ENCODE measurements around the gene SMCO4.

The SMCO4 gene

DNA sequence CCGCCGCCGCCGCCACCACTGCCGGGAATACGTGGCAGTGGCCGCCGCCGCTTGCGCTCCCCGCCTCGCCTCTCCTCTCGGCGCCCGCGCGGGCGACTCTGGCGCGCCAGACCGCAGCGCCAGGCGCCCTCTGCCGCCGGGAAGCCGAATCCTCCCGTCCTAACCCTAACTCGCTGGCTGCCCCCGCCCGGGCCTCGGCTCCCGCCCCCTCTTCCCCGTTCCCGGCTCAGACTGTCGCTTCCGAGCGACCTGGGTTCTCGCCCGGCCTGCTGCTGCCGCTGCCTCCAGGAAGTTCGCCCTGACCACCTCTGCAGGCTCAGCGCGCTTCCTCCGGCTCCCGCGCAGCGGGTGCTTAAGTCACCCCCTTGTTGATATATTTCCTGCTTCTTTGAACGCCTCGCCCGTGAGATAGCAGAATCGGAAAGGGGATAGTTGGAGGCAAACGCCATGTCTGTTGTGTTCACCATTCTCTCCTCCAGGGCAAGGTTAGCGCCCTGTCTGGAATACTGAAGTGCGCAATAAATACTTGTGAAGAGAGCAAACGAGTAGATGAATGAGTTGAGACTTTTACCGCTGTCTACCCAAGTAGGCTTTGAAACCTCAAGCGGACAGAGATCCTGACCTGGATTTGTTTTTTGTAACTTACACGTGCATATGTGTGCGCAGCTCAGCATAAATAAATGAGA is at the start of gene SMCO4:
Gene SMCO4, minus strand, starts transcription at position 100 of the 686 bp plus-strand sequence. CDS start 64,202 bp downstream, outside the sequence.
- Histone ChIP-seq H2AFZ (ENCODE audit: low read length) (peak within 1 kb of the TSS; percentile 91), H4K20me1 (ENCODE audit: insufficient read depth, low read length, poor library complexity, severe bottlenecking) (no peaks in the 10 kb centered on the region), H3K4me3 (ENCODE audit: low read length, poor library complexity, severe bottlenecking) (peak within 1 kb of the TSS; percentile 87), H3K79me2 (ENCODE audit: insufficient read depth, low read length) (peaks cover 41% of the 10 kb centered on the region), H3K4me2 (ENCODE audit: low read depth, low read length, poor library complexity, severe bottlenecking) (peak within 1 kb of the TSS; percentile 89), H3K27me3 (ENCODE audit: insufficient read depth, low read length, poor library complexity, severe bottlenecking) (no peaks in the 10 kb centered on the region), H3K9me3 (ENCODE audit: insufficient read depth, low read depth, low read length) (no peaks in the 10 kb centered on the region), H3K9me2 (replicated peaks; ENCODE audit: low read depth, low read length) (no peaks in the 10 kb centered on the region), H3K4me1 (ENCODE audit: insufficient read depth, low read length, poor library complexity, severe bottlenecking) (peaks cover 24% of the 10 kb centered on the region), H3K36me3 (ENCODE audit: insufficient read depth, low read length) (no peaks in the 10 kb centered on the region), H3F3A (ENCODE audit: low read depth) (no peaks in the 10 kb centered on the region), H3K9ac (ENCODE audit: low read depth, low read length, poor library complexity, severe bottlenecking) (peak within 1 kb of the TSS; percentile 81)
- TF ChIP-seq, protein P1, sequence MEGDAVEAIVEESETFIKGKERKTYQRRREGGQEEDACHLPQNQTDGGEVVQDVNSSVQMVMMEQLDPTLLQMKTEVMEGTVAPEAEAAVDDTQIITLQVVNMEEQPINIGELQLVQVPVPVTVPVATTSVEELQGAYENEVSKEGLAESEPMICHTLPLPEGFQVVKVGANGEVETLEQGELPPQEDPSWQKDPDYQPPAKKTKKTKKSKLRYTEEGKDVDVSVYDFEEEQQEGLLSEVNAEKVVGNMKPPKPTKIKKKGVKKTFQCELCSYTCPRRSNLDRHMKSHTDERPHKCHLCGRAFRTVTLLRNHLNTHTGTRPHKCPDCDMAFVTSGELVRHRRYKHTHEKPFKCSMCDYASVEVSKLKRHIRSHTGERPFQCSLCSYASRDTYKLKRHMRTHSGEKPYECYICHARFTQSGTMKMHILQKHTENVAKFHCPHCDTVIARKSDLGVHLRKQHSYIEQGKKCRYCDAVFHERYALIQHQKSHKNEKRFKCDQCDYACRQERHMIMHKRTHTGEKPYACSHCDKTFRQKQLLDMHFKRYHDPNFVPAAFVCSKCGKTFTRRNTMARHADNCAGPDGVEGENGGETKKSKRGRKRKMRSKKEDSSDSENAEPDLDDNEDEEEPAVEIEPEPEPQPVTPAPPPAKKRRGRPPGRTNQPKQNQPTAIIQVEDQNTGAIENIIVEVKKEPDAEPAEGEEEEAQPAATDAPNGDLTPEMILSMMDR (conservative IDR thresholded peaks at IDR 0.05; ENCODE audit: low read length), result peak; percentile 59
- no peak for TF ChIP-seq EZH2phosphoT487 (IDR thresholded peaks at IDR 0.05; ENCODE audit: borderline replicate concordance)

GRCh38 chr11:93591247-93591898 is 48.2 kb upstream of the SMCO4 start:
- Histone ChIP-seq H3K79me2 (ENCODE audit: insufficient read depth, low read length) (no peaks in the 10 kb centered on the region), H4K20me1 (ENCODE audit: insufficient read depth, low read length, poor library complexity, severe bottlenecking) (no peaks in the 10 kb centered on the region), H2AFZ (ENCODE audit: low read length) (no peak overlapping the region), H3K4me3 (ENCODE audit: low read length, poor library complexity, severe bottlenecking) (no peak overlapping the region), H3K4me1 (ENCODE audit: insufficient read depth, low read length, poor library complexity, severe bottlenecking) (peaks cover 3% of the 10 kb centered on the region), H3K9me3 (ENCODE audit: insufficient read depth, low read depth, low read length) (no peaks in the 10 kb centered on the region), H3K36me3 (ENCODE audit: insufficient read depth, low read length) (no peaks in the 10 kb centered on the region), H3K27me3 (ENCODE audit: insufficient read depth, low read length, poor library complexity, severe bottlenecking) (no peaks in the 10 kb centered on the region), H3K9ac (ENCODE audit: low read depth, low read length, poor library complexity, severe bottlenecking) (no peak overlapping the region), H3K9me2 (replicated peaks; ENCODE audit: low read depth, low read length) (no peaks in the 10 kb centered on the region), H3K4me2 (ENCODE audit: low read depth, low read length, poor library complexity, severe bottlenecking) (no peak overlapping the region), H3F3A (ENCODE audit: low read depth) (no peaks in the 10 kb centered on the region)
- no peak for TF ChIP-seq EZH2phosphoT487 (IDR thresholded peaks at IDR 0.05; ENCODE audit: borderline replicate concordance)
- TF ChIP-seq, protein P1 (conservative IDR thresholded peaks at IDR 0.05; ENCODE audit: low read length), result no peak

DNA sequence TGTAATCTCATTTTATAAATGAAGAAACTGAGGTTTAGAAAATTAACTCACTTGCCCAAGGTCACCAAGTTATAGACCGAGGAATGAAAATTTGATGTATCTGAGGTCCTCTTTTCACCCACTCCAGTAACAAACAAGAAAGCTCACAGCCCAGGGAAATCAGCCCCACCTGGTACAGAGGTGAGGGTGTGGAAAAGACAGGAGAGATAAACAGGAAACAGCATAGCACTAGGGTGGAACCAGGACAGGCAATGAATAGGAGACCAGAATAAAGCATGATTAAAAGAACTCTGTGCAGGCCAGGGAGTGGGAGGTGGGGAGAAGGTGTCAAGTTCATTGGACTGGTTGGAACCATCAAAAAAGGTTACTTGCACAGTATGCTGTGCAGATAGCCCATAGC is 46.2 kb upstream of the SMCO4 start:
- Histone ChIP-seq H3F3A (ENCODE audit: low read depth) (no peaks in the 10 kb centered on the region), H3K79me2 (ENCODE audit: insufficient read depth, low read length) (no peaks in the 10 kb centered on the region), H3K9me3 (ENCODE audit: insufficient read depth, low read depth, low read length) (no peaks in the 10 kb centered on the region), H3K4me3 (ENCODE audit: low read length, poor library complexity, severe bottlenecking) (no peak overlapping the region), H3K4me2 (ENCODE audit: low read depth, low read length, poor library complexity, severe bottlenecking) (no peak overlapping the region), H3K4me1 (ENCODE audit: insufficient read depth, low read length, poor library complexity, severe bottlenecking) (peaks cover 3% of the 10 kb centered on the region), H4K20me1 (ENCODE audit: insufficient read depth, low read length, poor library complexity, severe bottlenecking) (no peaks in the 10 kb centered on the region), H3K27me3 (ENCODE audit: insufficient read depth, low read length, poor library complexity, severe bottlenecking) (no peaks in the 10 kb centered on the region), H3K36me3 (ENCODE audit: insufficient read depth, low read length) (no peaks in the 10 kb centered on the region), H3K9ac (ENCODE audit: low read depth, low read length, poor library complexity, severe bottlenecking) (no peak overlapping the region), H2AFZ (ENCODE audit: low read length) (no peak overlapping the region), H3K9me2 (replicated peaks; ENCODE audit: low read depth, low read length) (no peaks in the 10 kb centered on the region)
- TF ChIP-seq, protein P1 (conservative IDR thresholded peaks at IDR 0.05; ENCODE audit: low read length), result no peak
- no peak for TF ChIP-seq EZH2phosphoT487 (IDR thresholded peaks at IDR 0.05; ENCODE audit: borderline replicate concordance)

Data from Loucy (cell line).